GM18526 (cell line): Measurements from ENCODE around the gene BLVRA.

Source experiments
- POLR2A ChIP-seq: IDR thresholded peaks from 3 replicates; pipeline ENCODE4 v1.6.1; 2011; ENCODE audit not compliant: insufficient read length; ENCODE audit errors: extremely low read depth

The BLVRA gene

DNA sequence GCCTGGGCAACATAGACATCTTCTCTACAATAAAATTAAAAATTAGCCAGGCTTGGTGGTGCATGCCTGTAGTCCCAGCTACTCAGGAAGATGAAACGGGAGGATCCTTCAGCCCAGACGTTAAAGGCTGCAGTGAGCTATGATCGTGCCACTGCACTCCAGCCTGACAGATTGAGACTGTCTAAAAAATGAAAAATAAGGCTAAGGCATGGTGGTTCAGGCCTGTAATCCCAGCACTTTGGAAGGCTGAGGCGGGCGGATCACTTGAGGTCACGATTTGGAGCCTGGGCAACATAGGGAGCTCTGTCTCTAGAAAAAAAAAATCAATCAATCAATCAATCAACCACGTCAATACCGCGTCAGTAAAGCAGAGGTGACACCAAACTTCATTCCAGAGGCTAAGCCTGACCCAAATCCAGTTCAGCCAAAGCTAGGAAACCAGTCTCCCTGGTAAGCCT is 79.8 kb downstream of the BLVRA start:
- no peak for TF ChIP-seq POLR2A

DNA sequence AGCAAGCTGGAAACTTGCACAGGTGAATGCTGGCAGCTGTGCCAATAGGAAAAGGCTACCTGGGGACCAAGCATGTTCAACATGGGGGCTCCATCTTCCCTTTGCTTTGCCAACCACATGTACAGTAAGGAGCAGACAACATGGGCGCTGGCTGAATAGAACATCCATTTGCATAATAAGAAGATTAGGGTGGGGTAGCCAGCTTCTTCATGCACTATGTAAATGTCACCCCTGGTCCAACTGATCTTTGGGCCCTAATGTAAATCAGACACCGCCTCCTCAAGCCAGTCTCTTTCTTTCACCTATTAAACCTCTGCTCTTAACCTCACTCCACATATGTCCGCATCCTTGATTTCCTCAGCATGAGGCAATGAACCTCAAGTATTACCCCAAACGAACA is 84.8 kb downstream of the BLVRA start:
- TF ChIP-seq POLR2A: no peak

GRCh38 chr7:43844257-43844656 is 85.8 kb downstream of the BLVRA start:
- no peak for TF ChIP-seq POLR2A

GRCh38 chr7:43844662-43845061 is 86.2 kb downstream of the BLVRA start:
- no peak for TF ChIP-seq POLR2A

DNA sequence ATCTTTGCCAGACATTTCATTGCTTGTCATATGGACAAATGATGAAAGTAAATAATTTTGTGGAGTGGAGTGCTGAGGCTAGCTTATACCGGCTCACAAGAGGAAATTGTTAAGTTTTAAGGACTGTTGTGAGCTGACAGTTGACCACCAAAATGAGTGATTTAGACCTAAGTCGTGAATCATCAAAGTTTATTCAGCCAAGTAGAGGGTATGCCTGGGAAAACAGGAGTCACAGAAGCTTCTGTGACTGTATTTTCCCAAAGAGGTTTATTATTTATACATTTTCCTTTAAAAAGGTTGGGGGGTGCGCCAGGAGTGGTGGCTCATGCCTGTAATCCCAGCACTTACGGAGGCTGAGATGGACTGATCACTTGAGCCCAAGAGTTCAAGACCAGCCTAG is 89.0 kb downstream of the BLVRA start:
- TF ChIP-seq POLR2A: no peak

DNA sequence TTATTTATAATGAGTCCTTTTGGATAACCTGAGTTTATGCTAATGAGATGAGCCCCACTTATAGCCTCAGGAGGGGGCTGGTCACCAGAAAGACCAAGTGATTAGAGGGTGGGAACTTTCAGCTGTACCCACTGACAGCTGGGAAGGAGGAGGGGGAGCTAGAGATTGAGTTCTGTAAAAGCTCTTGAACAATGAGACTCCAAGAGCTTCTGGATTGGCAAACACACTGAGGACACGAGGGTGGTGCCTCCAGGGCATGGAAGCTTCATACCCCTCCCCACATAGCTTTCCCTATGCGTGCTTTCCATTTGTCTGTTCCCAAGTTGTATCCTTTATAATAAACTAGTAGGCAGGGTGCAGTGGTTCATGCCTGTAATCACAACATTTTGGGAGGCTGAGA is 90.6 kb downstream of the BLVRA start:
- TF ChIP-seq POLR2A: no peak

DNA sequence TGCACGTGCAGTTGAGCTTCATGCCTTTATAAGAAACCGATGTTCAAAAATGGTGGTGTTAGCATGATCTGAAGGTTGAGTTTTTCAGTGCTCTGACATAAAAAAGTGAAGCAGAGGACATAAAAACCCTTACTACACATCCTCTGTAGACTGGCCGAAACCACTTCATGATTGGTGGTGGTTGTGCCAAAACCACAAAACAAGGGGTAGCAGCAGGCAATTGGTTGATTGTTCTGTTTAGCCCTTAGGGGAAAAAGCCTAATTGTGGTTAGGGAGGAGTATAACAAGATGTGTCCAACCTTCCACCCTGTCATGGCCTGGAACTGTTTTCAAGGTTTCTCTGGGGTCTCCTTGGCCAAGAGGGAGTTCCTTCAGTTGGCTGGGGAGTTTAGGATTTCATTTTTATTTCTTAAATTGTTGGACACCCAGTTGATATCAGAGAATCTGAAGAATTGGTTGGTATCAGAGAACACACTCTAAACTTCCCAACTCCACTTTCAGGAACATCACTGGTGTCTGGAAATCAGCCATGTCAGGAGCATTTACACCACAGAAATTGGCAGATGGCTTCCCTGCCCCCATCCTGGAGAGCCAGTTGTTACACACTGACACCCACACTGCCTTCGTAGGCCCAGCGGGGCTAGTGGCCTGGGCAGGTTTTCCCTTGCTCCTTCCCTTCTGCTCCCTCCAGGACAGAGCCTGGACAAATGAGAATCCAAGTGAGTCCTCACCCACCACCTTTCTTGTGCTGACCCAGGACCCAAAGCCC is 92.1 kb downstream of the BLVRA start:
- no peak for TF ChIP-seq POLR2A

DNA sequence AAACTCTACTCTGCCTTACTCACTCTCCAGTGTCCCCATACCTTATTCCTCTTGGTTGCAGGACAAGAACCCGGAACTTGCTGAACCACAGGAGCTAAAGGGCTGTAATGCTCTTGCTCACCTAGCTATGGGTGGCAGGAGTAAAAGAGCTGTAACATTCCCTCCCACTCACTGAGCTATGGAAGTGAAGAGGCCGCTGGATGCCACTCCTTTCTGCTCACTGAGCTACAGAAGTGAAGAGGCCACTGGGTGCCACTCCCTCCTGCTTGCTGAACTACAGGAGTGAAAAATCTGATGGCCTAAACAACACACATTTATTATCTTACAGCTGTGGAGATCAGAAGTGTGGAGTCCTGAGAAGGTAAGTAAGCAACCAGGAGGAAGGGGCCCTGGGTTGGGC is 93.3 kb downstream of the BLVRA start:
- no peak for TF ChIP-seq POLR2A

DNA sequence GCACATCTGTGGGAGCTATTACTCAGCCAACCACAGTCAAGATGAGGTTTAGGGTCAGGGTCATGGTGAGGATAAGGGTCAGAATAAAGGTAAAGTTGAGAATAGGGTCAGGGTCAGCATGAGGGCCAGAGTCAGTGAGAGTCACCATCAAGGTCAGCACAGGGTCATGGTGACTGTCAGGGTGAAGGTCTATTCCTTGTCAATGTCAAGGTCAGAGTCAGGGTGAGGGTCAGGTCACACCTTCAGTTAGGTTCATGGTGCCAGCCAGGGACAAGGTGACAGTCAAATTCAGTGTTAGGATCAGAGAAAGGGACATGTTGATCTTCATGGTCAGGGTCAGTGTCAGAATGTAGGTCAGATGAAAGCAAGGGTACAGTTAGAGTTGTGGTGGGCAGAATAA is 96.7 kb downstream of the BLVRA start:
- no peak for TF ChIP-seq POLR2A

DNA sequence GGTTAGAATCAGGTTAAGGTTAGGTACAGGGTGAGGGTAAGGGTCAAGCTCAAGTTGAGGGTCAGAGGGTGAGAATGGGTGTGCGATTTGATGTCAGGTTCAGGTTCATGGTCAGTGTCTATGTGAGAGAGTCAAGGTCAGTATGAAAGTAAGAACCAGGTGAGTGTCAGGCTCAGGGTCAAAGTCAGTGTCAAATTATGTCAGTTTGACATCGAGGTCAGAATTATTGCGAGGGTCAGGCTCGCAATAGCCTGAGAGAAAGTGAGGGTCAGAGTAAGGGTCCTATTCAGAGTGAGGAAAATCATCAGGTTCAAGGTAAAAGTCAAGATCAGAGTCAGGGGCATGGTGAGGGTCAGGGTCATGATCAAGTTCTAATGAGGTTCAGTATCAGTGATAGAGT is 97.8 kb downstream of the BLVRA start:
- no peak for TF ChIP-seq POLR2A
